ENCODE data around the gene IFT27.

Gene IFT27

GRCh38 chr22:36809351-36809750 lies 33.4 kb upstream of the IFT27 start:
- TF ChIP-seq CTCF (IDR thresholded peaks at IDR 0.05; ENCODE audit: low read depth, low read length): no peak
- H3K4me3 ChIP-seq (ENCODE audit: low read depth, low read length): no peak overlapping the region

GRCh38 chr22:36808721-36809344 lies 32.9 kb upstream of the IFT27 start:
- no peak overlapping the region for H3K4me3 ChIP-seq (ENCODE audit: low read depth, low read length)
- TF ChIP-seq CTCF (IDR thresholded peaks at IDR 0.05; ENCODE audit: low read depth, low read length): no peak

GRCh38 chr22:36807627-36808026 lies 31.7 kb upstream of the IFT27 start:
- TF ChIP-seq CTCF (IDR thresholded peaks at IDR 0.05; ENCODE audit: low read depth, low read length): no peak
- H3K4me3 ChIP-seq (ENCODE audit: low read depth, low read length): no peak overlapping the region

- no peak overlapping the region for H3K4me3 ChIP-seq (ENCODE audit: low read depth, low read length)
- no peak for TF ChIP-seq CTCF (IDR thresholded peaks at IDR 0.05; ENCODE audit: low read depth, low read length)
Observed at GRCh38 chr22:36806835-36807234, 30.9 kb upstream of the IFT27 start.

GRCh38 chr22:36803358-36803757 lies 27.4 kb upstream of the IFT27 start:
- TF ChIP-seq CTCF (IDR thresholded peaks at IDR 0.05; ENCODE audit: low read depth, low read length): no peak
- H3K4me3 ChIP-seq (ENCODE audit: low read depth, low read length): no peak overlapping the region

GRCh38 chr22:36798674-36799066 lies 22.8 kb upstream of the IFT27 start:
- H3K4me3 ChIP-seq (ENCODE audit: low read depth, low read length): no peak overlapping the region
- TF ChIP-seq CTCF (IDR thresholded peaks at IDR 0.05; ENCODE audit: low read depth, low read length): no peak

GRCh38 chr22:36797911-36798673 lies 22.2 kb upstream of the IFT27 start:
- TF ChIP-seq CTCF (IDR thresholded peaks at IDR 0.05; ENCODE audit: low read depth, low read length): no peak
- H3K4me3 ChIP-seq (ENCODE audit: low read depth, low read length): no peak overlapping the region
